Stomach (tissue), 4 donors: ENCODE results near the gene ATAD3B.
"Not testable (repeated sequence)": the region's sequence is repeated elsewhere in the genome, so short reads cannot be mapped to it uniquely, and the experiment has no call there.

ENCODE experiments used
- EP300 ChIP-seq: sonication (generic); formaldehyde crosslinking; IDR thresholded peaks from one replicate; pipeline ENCODE4 v1.6.1; 2017; ENCODE audit warnings: antibody characterized with exemption
- POLR2A ChIP-seq, 4 donors: fragments of 450-650 bp; IDR thresholded peaks; one replicate each; pipeline ENCODE4 v1.6.1; 2016; ENCODE audit warnings: antibody characterized with exemption in 4 of 4, control low read depth in 2 of 4, mild to moderate bottlenecking in 1 of 4, moderate library complexity in 1 of 4
- TF ChIP-seq, protein P1 (sequence below), 7 experiments: fragments of 450-650 bp in 4 of 7; fragments of 200-600 bp in 3 of 7; sonication (generic) in 3 of 7; IDR thresholded peaks; one replicate each; pipeline ENCODE4 v1.5.1; 2016 to 2019; ENCODE audit warnings: antibody characterized with exemption in 7 of 7, control low read depth in 2 of 7, mild to moderate bottlenecking in 1 of 7

DNA sequence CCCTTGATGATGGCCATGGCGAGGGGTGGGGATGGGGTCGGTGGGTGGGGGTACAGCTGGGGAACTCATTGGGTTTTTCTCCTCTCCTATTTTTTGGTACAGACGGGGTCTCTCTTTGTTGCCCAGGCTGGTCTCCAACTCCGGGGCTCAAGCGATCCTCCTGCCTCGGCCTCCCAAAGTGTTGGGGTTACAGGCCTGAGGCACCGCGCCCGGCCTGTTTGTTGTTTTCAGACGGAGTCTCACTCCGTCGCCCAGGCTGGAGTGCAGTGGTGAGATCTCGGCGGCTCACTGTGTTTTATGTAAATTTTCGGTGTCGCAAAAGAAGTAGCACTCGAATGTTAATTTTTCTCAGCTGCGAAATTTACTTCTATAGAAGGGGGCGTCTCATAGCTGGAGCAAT lies 24.9 kb upstream of the ATAD3B start:
- TF ChIP-seq, protein P1, sequence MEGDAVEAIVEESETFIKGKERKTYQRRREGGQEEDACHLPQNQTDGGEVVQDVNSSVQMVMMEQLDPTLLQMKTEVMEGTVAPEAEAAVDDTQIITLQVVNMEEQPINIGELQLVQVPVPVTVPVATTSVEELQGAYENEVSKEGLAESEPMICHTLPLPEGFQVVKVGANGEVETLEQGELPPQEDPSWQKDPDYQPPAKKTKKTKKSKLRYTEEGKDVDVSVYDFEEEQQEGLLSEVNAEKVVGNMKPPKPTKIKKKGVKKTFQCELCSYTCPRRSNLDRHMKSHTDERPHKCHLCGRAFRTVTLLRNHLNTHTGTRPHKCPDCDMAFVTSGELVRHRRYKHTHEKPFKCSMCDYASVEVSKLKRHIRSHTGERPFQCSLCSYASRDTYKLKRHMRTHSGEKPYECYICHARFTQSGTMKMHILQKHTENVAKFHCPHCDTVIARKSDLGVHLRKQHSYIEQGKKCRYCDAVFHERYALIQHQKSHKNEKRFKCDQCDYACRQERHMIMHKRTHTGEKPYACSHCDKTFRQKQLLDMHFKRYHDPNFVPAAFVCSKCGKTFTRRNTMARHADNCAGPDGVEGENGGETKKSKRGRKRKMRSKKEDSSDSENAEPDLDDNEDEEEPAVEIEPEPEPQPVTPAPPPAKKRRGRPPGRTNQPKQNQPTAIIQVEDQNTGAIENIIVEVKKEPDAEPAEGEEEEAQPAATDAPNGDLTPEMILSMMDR (IDR thresholded peaks at IDR 0.05): not testable (repeated sequence)
- not testable (repeated sequence) for TF ChIP-seq POLR2A (IDR thresholded peaks at IDR 0.05); EP300
